A549 (cell line): ENCODE results near the gene MRFAP1.

Source experiments
- CBX2 ChIP-seq: fragments of 200-600 bp; sonication (generic); IDR thresholded peaks from 2 replicates; pipeline ENCODE4 v1.6.1; 2016; ENCODE audit warnings: low read depth, mild to moderate bottlenecking, borderline replicate concordance
- FOSL2 ChIP-seq, 2 experiments: fragments of 450-650 bp in 1 of 2; fragments of >200 bp in 1 of 2; sonication (Bioruptor Twin) in 1 of 2; formaldehyde crosslinking; IDR thresholded peaks; 2 replicates each; pipeline versions ENCODE4 v1.5.0 to v1.6.1; 2016 to 2020; ENCODE audit warnings: mild to moderate bottlenecking in 1 of 2, moderate library complexity in 1 of 2
- KDM5A ChIP-seq: fragments of 200-600 bp; sonication (generic); IDR thresholded peaks from 2 replicates; pipeline ENCODE4 v1.6.1; 2016; ENCODE audit warnings: antibody characterized with exemption, mild to moderate bottlenecking
- POLR2A ChIP-seq: IDR thresholded peaks from 2 replicates; pipeline ENCODE4 v1.6.1; 2012; ENCODE audit warnings: mild to moderate bottlenecking, low read length
- RCOR1 ChIP-seq: fragments of 150-350 bp; IDR thresholded peaks from 2 replicates; pipeline ENCODE4 v1.6.1; 2014; ENCODE audit warnings: antibody characterized with exemption, low read length, low read depth
- SMC3 ChIP-seq: fragments of >200 bp; sonication (Bioruptor Twin); formaldehyde crosslinking; IDR thresholded peaks from 3 replicates; pipeline ENCODE4 v1.6.1; 2018; ENCODE audit warnings: inconsistent platforms
- TP53 ChIP-seq: fragments of 250-450 bp; sonication (Bioruptor Pico); IDR thresholded peaks from 2 replicates; pipeline ENCODE4 v1.5.0; 2021; ENCODE audit warnings: mild to moderate bottlenecking, moderate library complexity
- TF ChIP-seq, protein P1 (sequence below): fragments of 250-450 bp; sonication (Bioruptor Pico); IDR thresholded peaks from 2 replicates; pipeline ENCODE4 v1.5.0; 2020; ENCODE audit warnings: low read depth, mild to moderate bottlenecking, moderate library complexity
- TF ChIP-seq, protein P2 (sequence below): fragments of >200 bp; sonication (Bioruptor Twin); formaldehyde crosslinking; IDR thresholded peaks from 3 replicates; pipeline ENCODE4 v1.5.1; 2016
- TF ChIP-seq, protein P3 (sequence below): fragments of 200-600 bp; sonication (generic); IDR thresholded peaks from 2 replicates; pipeline ENCODE4 v1.6.1; 2016; ENCODE audit warnings: antibody characterized with exemption, mild to moderate bottlenecking, moderate library complexity

DNA sequence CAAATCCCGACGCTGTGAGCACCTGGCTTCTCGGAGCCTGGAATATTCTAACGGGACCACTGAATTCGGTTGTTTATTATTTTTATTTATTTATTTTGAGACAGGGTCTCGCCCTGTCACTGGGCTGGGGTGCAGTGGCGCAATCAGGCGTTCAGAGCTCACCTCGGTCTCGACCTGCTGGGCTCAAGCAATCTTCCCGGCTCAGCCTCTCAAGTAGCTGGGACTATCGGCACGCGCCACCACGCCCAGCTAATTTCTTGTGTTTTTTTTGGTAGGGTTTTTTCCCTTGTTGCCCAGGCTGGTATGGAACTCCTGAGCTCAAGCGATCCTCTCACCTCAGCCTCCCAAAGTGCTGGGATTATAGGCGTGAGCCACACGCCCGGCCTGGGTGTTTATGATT is 31.6 kb downstream of the MRFAP1 start:
- TF ChIP-seq FOSL2 (IDR thresholded peaks at IDR 0.05) (no peak), FOSL2 (CRISPR knock-in tag; IDR thresholded peaks at IDR 0.05) (no peak), RCOR1 (no peak), CBX2 (no peak), TP53 (no peak), KDM5A (no peak), SMC3 (no peak), POLR2A (no peak)
- TF ChIP-seq, protein P1, sequence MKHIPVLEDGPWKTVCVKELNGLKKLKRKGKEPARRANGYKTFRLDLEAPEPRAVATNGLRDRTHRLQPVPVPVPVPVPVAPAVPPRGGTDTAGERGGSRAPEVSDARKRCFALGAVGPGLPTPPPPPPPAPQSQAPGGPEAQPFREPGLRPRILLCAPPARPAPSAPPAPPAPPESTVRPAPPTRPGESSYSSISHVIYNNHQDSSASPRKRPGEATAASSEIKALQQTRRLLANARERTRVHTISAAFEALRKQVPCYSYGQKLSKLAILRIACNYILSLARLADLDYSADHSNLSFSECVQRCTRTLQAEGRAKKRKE (CRISPR knock-in tag): no peak
- TF ChIP-seq, protein P2, sequence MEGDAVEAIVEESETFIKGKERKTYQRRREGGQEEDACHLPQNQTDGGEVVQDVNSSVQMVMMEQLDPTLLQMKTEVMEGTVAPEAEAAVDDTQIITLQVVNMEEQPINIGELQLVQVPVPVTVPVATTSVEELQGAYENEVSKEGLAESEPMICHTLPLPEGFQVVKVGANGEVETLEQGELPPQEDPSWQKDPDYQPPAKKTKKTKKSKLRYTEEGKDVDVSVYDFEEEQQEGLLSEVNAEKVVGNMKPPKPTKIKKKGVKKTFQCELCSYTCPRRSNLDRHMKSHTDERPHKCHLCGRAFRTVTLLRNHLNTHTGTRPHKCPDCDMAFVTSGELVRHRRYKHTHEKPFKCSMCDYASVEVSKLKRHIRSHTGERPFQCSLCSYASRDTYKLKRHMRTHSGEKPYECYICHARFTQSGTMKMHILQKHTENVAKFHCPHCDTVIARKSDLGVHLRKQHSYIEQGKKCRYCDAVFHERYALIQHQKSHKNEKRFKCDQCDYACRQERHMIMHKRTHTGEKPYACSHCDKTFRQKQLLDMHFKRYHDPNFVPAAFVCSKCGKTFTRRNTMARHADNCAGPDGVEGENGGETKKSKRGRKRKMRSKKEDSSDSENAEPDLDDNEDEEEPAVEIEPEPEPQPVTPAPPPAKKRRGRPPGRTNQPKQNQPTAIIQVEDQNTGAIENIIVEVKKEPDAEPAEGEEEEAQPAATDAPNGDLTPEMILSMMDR: no peak
- TF ChIP-seq, protein P3, sequence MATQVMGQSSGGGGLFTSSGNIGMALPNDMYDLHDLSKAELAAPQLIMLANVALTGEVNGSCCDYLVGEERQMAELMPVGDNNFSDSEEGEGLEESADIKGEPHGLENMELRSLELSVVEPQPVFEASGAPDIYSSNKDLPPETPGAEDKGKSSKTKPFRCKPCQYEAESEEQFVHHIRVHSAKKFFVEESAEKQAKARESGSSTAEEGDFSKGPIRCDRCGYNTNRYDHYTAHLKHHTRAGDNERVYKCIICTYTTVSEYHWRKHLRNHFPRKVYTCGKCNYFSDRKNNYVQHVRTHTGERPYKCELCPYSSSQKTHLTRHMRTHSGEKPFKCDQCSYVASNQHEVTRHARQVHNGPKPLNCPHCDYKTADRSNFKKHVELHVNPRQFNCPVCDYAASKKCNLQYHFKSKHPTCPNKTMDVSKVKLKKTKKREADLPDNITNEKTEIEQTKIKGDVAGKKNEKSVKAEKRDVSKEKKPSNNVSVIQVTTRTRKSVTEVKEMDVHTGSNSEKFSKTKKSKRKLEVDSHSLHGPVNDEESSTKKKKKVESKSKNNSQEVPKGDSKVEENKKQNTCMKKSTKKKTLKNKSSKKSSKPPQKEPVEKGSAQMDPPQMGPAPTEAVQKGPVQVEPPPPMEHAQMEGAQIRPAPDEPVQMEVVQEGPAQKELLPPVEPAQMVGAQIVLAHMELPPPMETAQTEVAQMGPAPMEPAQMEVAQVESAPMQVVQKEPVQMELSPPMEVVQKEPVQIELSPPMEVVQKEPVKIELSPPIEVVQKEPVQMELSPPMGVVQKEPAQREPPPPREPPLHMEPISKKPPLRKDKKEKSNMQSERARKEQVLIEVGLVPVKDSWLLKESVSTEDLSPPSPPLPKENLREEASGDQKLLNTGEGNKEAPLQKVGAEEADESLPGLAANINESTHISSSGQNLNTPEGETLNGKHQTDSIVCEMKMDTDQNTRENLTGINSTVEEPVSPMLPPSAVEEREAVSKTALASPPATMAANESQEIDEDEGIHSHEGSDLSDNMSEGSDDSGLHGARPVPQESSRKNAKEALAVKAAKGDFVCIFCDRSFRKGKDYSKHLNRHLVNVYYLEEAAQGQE: no peak
